Measurements from ENCODE around the gene HLX. TPM values are rescaled to one million over a fixed set of nuclear protein-coding genes. Genes with fewer than 3 reads are reported as not detected.

HLX gene
- total RNA-seq, 1 donor from 2014 or later = 18.5 TPM

DNA sequence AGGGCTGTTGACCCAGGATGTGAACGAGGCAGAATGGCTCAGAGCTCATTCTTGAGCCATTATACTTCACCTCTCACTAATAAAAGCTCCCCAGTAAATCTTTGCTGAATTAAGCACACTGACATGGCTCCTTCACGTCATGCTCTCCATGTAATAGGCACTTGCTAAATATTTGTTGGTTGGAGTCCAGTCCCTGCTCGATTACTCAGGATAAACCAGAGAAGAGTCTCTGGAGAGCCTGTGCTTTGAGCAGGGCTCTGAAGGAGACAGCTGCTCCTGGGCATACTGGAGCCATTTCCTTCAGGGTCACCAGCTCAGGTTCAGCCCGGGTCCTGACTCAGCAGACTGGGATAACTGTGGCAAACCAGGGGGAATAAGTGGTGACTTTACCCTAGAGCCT is 46.9 kb downstream of the HLX start:
- H3K27ac ChIP-seq = no peak overlapping the region
- no peak for TF ChIP-seq CTCF (IDR thresholded peaks at IDR 0.05)
- DNase-seq (no peak), ATAC-seq (no peak)
- H3K27me3 ChIP-seq (ENCODE audit: low read depth) = no peaks in the 10 kb centered on the region
- intact Hi-C loops (cut with DNase I) = no loop called here
- H3K9me3 ChIP-seq = no peaks in the 10 kb centered on the region
- no peak overlapping the region for H3K4me3 ChIP-seq
- no peaks in the 10 kb centered on the region for H3K4me1 ChIP-seq
- no peaks in the 10 kb centered on the region for H3K36me3 ChIP-seq

GRCh38 chr1:220927442-220927841 is 48.2 kb downstream of the HLX start:
- Histone ChIP-seq H3K36me3 (no peaks in the 10 kb centered on the region), H3K9me3 (no peaks in the 10 kb centered on the region), H3K4me3 (no peak overlapping the region), H3K27me3 (ENCODE audit: low read depth) (no peaks in the 10 kb centered on the region), H3K4me1 (no peaks in the 10 kb centered on the region), H3K27ac (no peak overlapping the region)
- ATAC-seq (no peak), DNase-seq (no peak)
- intact Hi-C loops (cut with DNase I) = no loop called here
- TF ChIP-seq CTCF (IDR thresholded peaks at IDR 0.05) = no peak

DNA sequence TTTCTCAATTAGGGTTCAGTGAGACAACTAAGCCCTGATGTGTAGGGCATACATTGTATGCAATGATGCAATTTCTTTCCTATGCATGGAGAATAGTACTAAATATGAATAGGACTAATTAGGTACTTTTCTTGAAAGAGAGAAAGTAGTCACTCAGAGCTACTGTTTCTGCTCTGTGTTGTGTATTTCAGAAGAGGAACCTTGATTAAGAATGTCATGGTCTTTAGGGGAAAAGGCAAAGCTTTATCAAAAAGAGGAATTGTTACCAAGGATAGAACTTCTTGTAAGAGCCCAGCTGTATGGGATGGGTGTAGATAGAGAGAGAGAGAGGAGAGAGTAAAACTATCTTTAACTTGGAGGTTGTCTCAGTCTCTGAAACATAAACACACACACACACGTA is 49.1 kb downstream of the HLX start:
- H3K36me3 ChIP-seq = no peaks in the 10 kb centered on the region
- intact Hi-C loops (cut with DNase I) = no loop called here
- ATAC-seq (peak in 1 of 2 donors; percentile 27), DNase-seq (no peak)
- H3K9me3 ChIP-seq = no peaks in the 10 kb centered on the region
- no peaks in the 10 kb centered on the region for H3K4me1 ChIP-seq
- no peak for TF ChIP-seq CTCF (IDR thresholded peaks at IDR 0.05)
- H3K27ac ChIP-seq = no peak overlapping the region
- H3K4me3 ChIP-seq = no peak overlapping the region
- H3K27me3 ChIP-seq (ENCODE audit: low read depth) = no peaks in the 10 kb centered on the region

GRCh38 chr1:220928725-220929300 is 49.6 kb downstream of the HLX start:
- Histone ChIP-seq H3K27ac (no peak overlapping the region), H3K27me3 (ENCODE audit: low read depth) (no peaks in the 10 kb centered on the region), H3K4me3 (no peak overlapping the region), H3K36me3 (no peaks in the 10 kb centered on the region), H3K9me3 (no peaks in the 10 kb centered on the region), H3K4me1 (no peaks in the 10 kb centered on the region)
- no peak for TF ChIP-seq CTCF (IDR thresholded peaks at IDR 0.05)
- intact Hi-C loops (cut with DNase I) = no loop called here
- no peak for DNase-seq
- no peak for ATAC-seq

DNA sequence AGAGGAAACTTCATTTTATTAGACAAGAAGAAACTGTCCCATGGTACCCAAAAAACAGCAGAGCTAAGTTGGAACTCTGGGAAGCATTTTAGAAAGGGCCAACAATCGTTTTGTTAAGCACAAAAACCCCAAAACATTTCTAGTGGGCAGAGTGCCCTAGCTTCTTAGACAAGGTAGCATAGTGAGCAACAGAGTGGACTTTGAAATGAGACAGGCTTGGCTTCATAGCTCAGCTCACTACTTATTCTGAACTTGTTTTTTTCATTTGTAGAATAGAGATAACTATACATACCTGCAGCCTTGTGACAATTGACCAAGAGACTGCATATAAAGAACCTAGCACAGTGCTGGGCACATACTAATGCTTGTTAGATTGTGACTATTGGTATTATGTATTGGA is 50.1 kb downstream of the HLX start:
- ATAC-seq (no peak), DNase-seq (no peak)
- H3K4me1 ChIP-seq = no peaks in the 10 kb centered on the region
- H3K4me3 ChIP-seq = no peak overlapping the region
- no peaks in the 10 kb centered on the region for H3K9me3 ChIP-seq
- no peak overlapping the region for H3K27ac ChIP-seq
- no peak for TF ChIP-seq CTCF (IDR thresholded peaks at IDR 0.05)
- intact Hi-C loops (cut with DNase I) = no loop called here
- H3K36me3 ChIP-seq = no peaks in the 10 kb centered on the region
- H3K27me3 ChIP-seq (ENCODE audit: low read depth) = no peaks in the 10 kb centered on the region

Other genes starting within 250 kb of the HLX start
- gene C1orf115, start 189.1 kb upstream of the HLX start, total RNA-seq = 26.3 TPM
- 56.6 TPM for gene MTARC2, start 131.1 kb upstream of the HLX start, total RNA-seq
- gene MTARC1, start 92.5 kb upstream of the HLX start, total RNA-seq = 37.6 TPM